OCI-LY7 (cell line): ENCODE data around the gene ATP8B1. TPM values are rescaled to one million over a fixed set of nuclear protein-coding genes. Genes with fewer than 3 reads are reported as not detected.

ENCODE experiments used
- BruUV-seq: library from RNA; stranded (reverse); fragments of 400-500 nt; replicated peaks from 2 replicates; lab custom pipeline; 2021; lab: Mats Ljungman, UMichigan
- CTCF ChIA-PET: fragments of 300-600 bp; sonication (Branson Sonifier 250); formaldehyde crosslinking; loops from one replicate; lab custom pipeline; 2022; ENCODE audit warnings: antibody characterized with exemption; ENCODE audit not compliant: unreplicated experiment; lab: Charles Lee
- POLR2A ChIA-PET: fragments of 300-600 bp; sonication (Branson Sonifier 250); formaldehyde crosslinking; loops from one replicate; lab custom pipeline; 2022; ENCODE audit warnings: antibody characterized with exemption; lab: Charles Lee
- DNase-seq: peaks from one replicate; pipeline ENCODE4 v3.0.0-alpha.2; 2015; ENCODE audit warnings: low spot score
- H2AFZ ChIP-seq: fragments of 200-600 bp; sonication (generic), shearing (Covaris generic); 2 replicates; pipeline ENCODE4 v1.6.1; 2014; ENCODE audit warnings: mild to moderate bottlenecking, antibody characterized with exemption, low read length, moderate library complexity
- H3K27ac ChIP-seq: fragments of 200-600 bp; sonication (generic); 2 replicates; pipeline ENCODE4 v1.5.1; 2014; ENCODE audit warnings: mixed run types, low read depth, mild to moderate bottlenecking, moderate library complexity, low read length, inconsistent platforms; ENCODE audit not compliant: poor library complexity, severe bottlenecking
- H3K36me3 ChIP-seq: fragments of 200-600 bp; sonication (generic); 2 replicates; pipeline ENCODE4 v1.6.1; 2014; ENCODE audit warnings: mild to moderate bottlenecking, antibody characterized with exemption, low read length, moderate library complexity, mixed read lengths; ENCODE audit not compliant: insufficient read depth
- H3K4me1 ChIP-seq: fragments of 200-600 bp; sonication (generic); 2 replicates; pipeline ENCODE4 v1.5.1; 2014; ENCODE audit warnings: mild to moderate bottlenecking, low read length; ENCODE audit not compliant: insufficient read depth, poor library complexity, severe bottlenecking
- H3K4me2 ChIP-seq: fragments of 200-600 bp; sonication (generic); 2 replicates; pipeline ENCODE4 v1.6.1; 2014; ENCODE audit warnings: mild to moderate bottlenecking, low read length
- H3K4me3 ChIP-seq: fragments of 200-600 bp; sonication (generic); 2 replicates; pipeline ENCODE4 v1.5.1; 2014; ENCODE audit warnings: mild to moderate bottlenecking, low read depth, low read length; ENCODE audit not compliant: poor library complexity, severe bottlenecking
- H3K79me2 ChIP-seq: fragments of 200-600 bp; sonication (generic); 2 replicates; pipeline ENCODE4 v1.6.1; 2016; ENCODE audit warnings: low read depth, mild to moderate bottlenecking, low read length, moderate library complexity, mixed read lengths; ENCODE audit not compliant: insufficient read depth
- H3K9me2 ChIP-seq: fragments of 200-600 bp; sonication (generic); 2 replicates; pipeline ENCODE4 v1.6.1; 2016; ENCODE audit warnings: mild to moderate bottlenecking, low read length, mixed read lengths; ENCODE audit not compliant: insufficient read depth
- H3K9me3 ChIP-seq: fragments of 200-600 bp; sonication (generic); 2 replicates; pipeline ENCODE4 v1.6.1; 2014; ENCODE audit warnings: mild to moderate bottlenecking, mixed run types, low read length, mixed read lengths
- H4K20me1 ChIP-seq: fragments of 200-600 bp; sonication (generic); 2 replicates; pipeline ENCODE4 v1.6.1; 2014; ENCODE audit warnings: mild to moderate bottlenecking, antibody characterized with exemption, low read length, moderate library complexity, mixed read lengths; ENCODE audit not compliant: insufficient read depth
- EZH2phosphoT487 ChIP-seq: fragments of 200-600 bp; sonication (generic); IDR thresholded peaks from 2 replicates; pipeline ENCODE4 v1.6.1; 2018; ENCODE audit warnings: low read depth, borderline replicate concordance, mild to moderate bottlenecking, mixed run types, antibody characterized with exemption, low read length, moderate library complexity, mixed read lengths
- intact Hi-C: fragments of 100-400 bp; cut with micrococcal nuclease; formaldehyde crosslinking; loops from one replicate; pipeline ENCODE4 v1.10.0; 2022; ENCODE audit not compliant: unreplicated experiment
- total RNA-seq, 2 experiments: library from RNA; depleted of rRNA in 1 of 2; stranded (reverse); fragments of >200 nt in 1 of 2; shearing (Covaris generic) in 1 of 2; gene quantifications; 2 replicates each; pipeline ENCODE4 v1.2.3, GENCODE V29; 2014 to 2022
- TF ChIP-seq, protein P1 (sequence below): fragments of 200-600 bp; sonication (generic); conservative IDR thresholded peaks from 2 replicates; pipeline ENCODE4 v1.5.1; 2014; ENCODE audit warnings: mild to moderate bottlenecking, antibody characterized with exemption, low read length, moderate library complexity, mixed read lengths

Gene ATP8B1
- total RNA-seq, 2 experiments from 2014 or later, result not detected

DNA sequence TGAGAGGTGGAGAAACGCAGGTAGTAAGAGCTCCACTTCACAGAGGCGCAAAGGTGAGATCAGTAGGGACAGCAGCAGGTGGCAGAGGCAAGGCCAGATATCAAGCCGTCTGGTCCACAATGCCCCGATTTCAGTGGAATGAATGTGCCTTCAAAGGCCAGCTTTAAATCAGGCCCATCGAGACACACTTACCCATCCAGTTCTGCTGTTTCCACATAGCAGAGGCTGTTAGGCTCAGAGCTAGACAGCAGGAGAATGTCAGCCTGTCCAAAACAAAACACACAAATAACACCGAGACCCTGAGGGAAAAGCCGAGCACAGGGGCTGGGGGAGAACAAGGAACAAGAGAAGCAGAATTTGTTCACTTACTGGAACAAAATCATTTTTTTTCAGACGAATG is 105.7 kb downstream of the ATP8B1 start:
- POLR2A ChIA-PET, result no interaction called here
- no peak overlapping the region for H3K4me3 ChIP-seq
- BruUV-seq, result no TSS peak
- DNase-seq, result no peak
- H2AFZ ChIP-seq, result no peak overlapping the region
- H3K9me2 ChIP-seq, result no peaks in the 10 kb centered on the region
- intact Hi-C loops, result no loop called here
- no peaks in the 10 kb centered on the region for H3K4me1 ChIP-seq
- H3K27ac ChIP-seq, result no peak overlapping the region
- no peaks in the 10 kb centered on the region for H3K79me2 ChIP-seq
- TF ChIP-seq, protein P1, sequence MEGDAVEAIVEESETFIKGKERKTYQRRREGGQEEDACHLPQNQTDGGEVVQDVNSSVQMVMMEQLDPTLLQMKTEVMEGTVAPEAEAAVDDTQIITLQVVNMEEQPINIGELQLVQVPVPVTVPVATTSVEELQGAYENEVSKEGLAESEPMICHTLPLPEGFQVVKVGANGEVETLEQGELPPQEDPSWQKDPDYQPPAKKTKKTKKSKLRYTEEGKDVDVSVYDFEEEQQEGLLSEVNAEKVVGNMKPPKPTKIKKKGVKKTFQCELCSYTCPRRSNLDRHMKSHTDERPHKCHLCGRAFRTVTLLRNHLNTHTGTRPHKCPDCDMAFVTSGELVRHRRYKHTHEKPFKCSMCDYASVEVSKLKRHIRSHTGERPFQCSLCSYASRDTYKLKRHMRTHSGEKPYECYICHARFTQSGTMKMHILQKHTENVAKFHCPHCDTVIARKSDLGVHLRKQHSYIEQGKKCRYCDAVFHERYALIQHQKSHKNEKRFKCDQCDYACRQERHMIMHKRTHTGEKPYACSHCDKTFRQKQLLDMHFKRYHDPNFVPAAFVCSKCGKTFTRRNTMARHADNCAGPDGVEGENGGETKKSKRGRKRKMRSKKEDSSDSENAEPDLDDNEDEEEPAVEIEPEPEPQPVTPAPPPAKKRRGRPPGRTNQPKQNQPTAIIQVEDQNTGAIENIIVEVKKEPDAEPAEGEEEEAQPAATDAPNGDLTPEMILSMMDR, result no peak
- no peak for TF ChIP-seq EZH2phosphoT487
- no peaks in the 10 kb centered on the region for H3K36me3 ChIP-seq
- CTCF ChIA-PET, result no interaction called here
- no peaks in the 10 kb centered on the region for H4K20me1 ChIP-seq
- H3K9me3 ChIP-seq, result no peaks in the 10 kb centered on the region
- no peak overlapping the region for H3K4me2 ChIP-seq

DNA sequence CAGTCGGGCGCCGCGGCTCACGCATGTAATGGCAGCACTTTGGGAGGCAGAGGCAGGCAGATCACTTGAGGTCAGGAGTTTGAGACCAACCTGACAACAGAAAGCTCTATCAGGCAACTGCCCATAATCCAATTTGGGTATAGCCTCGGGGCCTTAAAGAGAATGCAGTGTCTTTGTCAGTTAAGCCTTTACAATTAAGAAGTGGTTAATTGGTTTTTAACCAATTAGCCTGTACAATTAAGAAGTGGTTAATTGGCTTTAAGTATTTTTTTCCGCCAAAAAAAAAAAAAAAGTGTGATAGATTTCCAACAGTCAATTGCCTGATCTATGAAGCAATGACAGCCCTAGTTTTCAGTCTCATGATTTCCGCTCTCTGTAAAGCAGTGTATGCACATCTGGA is 106.8 kb downstream of the ATP8B1 start:
- Histone ChIP-seq H3K4me1 (no peaks in the 10 kb centered on the region), H3K79me2 (no peaks in the 10 kb centered on the region), H4K20me1 (no peaks in the 10 kb centered on the region), H3K27ac (no peak overlapping the region), H3K4me2 (no peak overlapping the region), H2AFZ (no peak overlapping the region), H3K36me3 (no peaks in the 10 kb centered on the region), H3K9me3 (no peaks in the 10 kb centered on the region), H3K9me2 (no peaks in the 10 kb centered on the region), H3K4me3 (no peak overlapping the region)
- no TSS peak for BruUV-seq
- no peak for TF ChIP-seq EZH2phosphoT487
- TF ChIP-seq, protein P1, result no peak
- DNase-seq, result no peak
- intact Hi-C loops, result no loop called here
- CTCF ChIA-PET, result no interaction called here
- POLR2A ChIA-PET, result interaction anchor here (0.6 to 0.7 kb wide), 2 partner anchors 8 to 12 kb away, joined by 4 read pairs; no protein-coding TSS in a partner anchor

DNA sequence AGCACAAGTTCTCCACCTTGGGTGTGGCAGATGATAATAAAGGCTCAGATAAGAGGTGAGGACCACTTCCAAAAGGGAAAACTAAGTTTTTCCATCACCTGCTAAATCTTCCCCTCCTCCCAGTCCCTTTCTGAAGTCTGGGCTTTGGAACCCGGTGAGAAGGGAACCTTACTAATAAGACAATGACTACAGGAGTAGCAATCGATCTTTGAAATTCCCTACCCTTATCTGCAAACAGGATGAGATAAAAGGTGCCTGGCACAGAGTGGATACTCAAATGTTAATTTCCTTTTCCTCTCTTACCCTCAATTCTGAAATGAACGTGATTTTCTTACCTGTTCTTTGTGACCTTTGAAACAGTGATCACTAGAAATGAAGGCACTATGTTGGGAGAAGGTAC is 111.8 kb downstream of the ATP8B1 start:
- DNase-seq, result no peak
- intact Hi-C loops, result no loop called here
- TF ChIP-seq, protein P1, result no peak
- no peak for TF ChIP-seq EZH2phosphoT487
- POLR2A ChIA-PET, result no interaction called here
- Histone ChIP-seq H3K79me2 (no peaks in the 10 kb centered on the region), H3K9me2 (no peaks in the 10 kb centered on the region), H3K4me3 (no peak overlapping the region), H3K4me2 (no peak overlapping the region), H3K36me3 (no peaks in the 10 kb centered on the region), H3K9me3 (no peaks in the 10 kb centered on the region), H2AFZ (no peak overlapping the region), H3K4me1 (no peaks in the 10 kb centered on the region), H4K20me1 (no peaks in the 10 kb centered on the region), H3K27ac (no peak overlapping the region)
- CTCF ChIA-PET, result no interaction called here
- no TSS peak for BruUV-seq
